AG04450 (cell line): ENCODE results near the gene TLNRD1. TPM values are rescaled to one million over a fixed set of nuclear protein-coding genes. Genes with fewer than 3 reads are reported as not detected.

Experiments
- CTCF ChIA-PET: fragments of 300-600, 350-600 bp; formaldehyde crosslinking; extraction: SDS; loops from one replicate; lab custom pipeline; 2022; ENCODE audit warnings: antibody characterized with exemption, inconsistent platforms; lab: Charles Lee
- POLR2A ChIA-PET: fragments of 350-600 bp; formaldehyde crosslinking; extraction: SDS; loops from one replicate; lab custom pipeline; 2021; ENCODE audit warnings: antibody characterized with exemption, inconsistent platforms; lab: Yijun Ruan, JAX
- DNase-seq: peaks from one replicate; pipeline ENCODE4 v3.0.0-alpha.2; 2011; ENCODE audit warnings: low read depth, low spot score
- H3K27ac ChIP-seq: one replicate; pipeline ENCODE4 v1.5.1; 2012; ENCODE audit warnings: low read depth, low read length, control low read depth
- H3K27me3 ChIP-seq: one replicate; pipeline ENCODE4 v1.6.0; 2012; ENCODE audit warnings: low read length; ENCODE audit not compliant: control insufficient read depth, insufficient read depth
- H3K4me3 ChIP-seq: 2 replicates; pipeline ENCODE4 v1.5.1; 2011; ENCODE audit warnings: mild to moderate bottlenecking, low read depth, low read length, control low read depth
- H3K9me3 ChIP-seq: 2 replicates; pipeline ENCODE4 v1.5.1; 2012; ENCODE audit warnings: low read length; ENCODE audit not compliant: control insufficient read depth, insufficient read depth
- CTCF ChIP-seq: IDR thresholded peaks from 2 replicates; pipeline ENCODE4 v1.5.1; 2011; ENCODE audit warnings: low read depth, low read length, control low read depth, inconsistent platforms
- polyA plus RNA-seq: library from polyadenylated mRNA; depleted of rRNA; stranded (reverse); fragments of >200 nt; gene quantifications from 2 replicates; pipeline ENCODE4 v1.2.3, GENCODE V29; 2011

Gene TLNRD1
- polyA plus RNA-seq, 1 experiment = 3.5 TPM

DNA sequence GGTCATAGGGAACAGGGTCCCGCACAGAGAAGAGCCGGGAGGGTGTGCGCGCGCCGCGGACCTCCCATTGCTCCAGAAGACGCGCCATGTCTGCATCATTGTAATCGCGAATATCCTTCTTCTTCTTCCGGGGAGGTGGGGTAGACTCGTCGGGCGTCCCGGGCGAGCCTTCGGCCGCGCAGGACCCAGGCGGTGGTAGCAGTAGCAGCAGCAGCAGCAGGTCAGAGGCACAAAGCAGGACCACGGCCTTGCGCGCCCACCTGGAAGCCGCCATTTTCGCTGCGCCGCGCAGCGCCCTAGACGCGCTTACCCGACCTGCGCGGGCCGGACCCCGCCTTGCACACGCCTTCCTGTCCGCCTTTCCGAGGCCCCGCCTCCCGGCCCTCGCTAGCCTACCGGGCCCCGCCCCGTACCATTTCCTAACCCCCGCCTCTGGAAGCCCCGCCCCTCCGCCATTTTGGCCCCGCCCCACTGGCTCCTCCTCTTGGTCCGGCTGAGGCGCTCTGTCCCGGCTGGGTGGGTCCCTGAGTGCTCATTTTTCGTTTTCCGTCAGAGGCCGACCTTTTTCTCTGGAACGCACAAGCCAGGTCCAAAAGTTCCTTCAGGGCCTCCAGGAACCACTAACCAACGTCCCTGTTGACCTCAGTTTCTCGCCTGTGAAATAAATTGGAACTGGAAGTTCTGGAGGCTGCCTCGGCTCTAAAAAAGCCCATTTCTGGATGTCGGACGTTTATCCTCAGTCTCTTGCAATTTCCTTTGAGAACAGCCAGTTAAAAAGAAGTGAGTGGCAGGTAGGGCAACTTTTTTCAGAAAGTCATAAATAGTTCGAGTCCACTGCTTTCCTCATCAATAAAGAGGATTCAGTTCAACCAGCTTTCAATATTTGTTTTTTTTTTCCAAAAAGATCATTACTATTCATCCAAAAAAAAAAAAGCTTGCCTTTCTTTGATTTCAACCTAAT, 10.9 kb upstream of the TLNRD1 start, which contains the start of gene MESD:
MESD (minus strand) TSS at position 302 of the 961 bp plus-strand sequence; CDS start at position 274, 28 bp downstream.
- TF ChIP-seq CTCF = no peak
- DNase-seq = peak; percentile 81
- H3K27ac ChIP-seq = peak within 1 kb of the TSS; percentile 59
- POLR2A ChIA-PET = interaction anchor here (1.8 kb wide), 1 partner anchor 11 kb away, joined by 13 read pairs; the partner anchor contains the start of gene TLNRD1
- peak within 1 kb of the TSS; percentile 91 for H3K4me3 ChIP-seq
- H3K9me3 ChIP-seq = no peaks in the 10 kb centered on the region
- no peaks in the 10 kb centered on the region for H3K27me3 ChIP-seq
- CTCF ChIA-PET = interaction anchor here (1.8 kb wide), 1 partner anchor 277 kb away, joined by 13 read pairs; no protein-coding TSS in a partner anchor

GRCh38 chr15:80990955-80991354, 9.8 kb upstream of the TLNRD1 start:
- Histone ChIP-seq H3K27ac (no peak overlapping the region), H3K9me3 (no peaks in the 10 kb centered on the region), H3K4me3 (no peak overlapping the region), H3K27me3 (no peaks in the 10 kb centered on the region)
- DNase-seq = no peak
- no peak for TF ChIP-seq CTCF
- CTCF ChIA-PET = interaction anchor here (0.9 to 1.8 kb wide), 3 partner anchors 116 to 275 kb away, joined by 3 to 13 read pairs (median 3); no protein-coding TSS in a partner anchor
- POLR2A ChIA-PET = interaction anchor here (1.8 kb wide), 1 partner anchor 10 kb away, joined by 13 read pairs; the partner anchor contains the start of gene TLNRD1

- no peak for DNase-seq
- H3K27me3 ChIP-seq = no peaks in the 10 kb centered on the region
- POLR2A ChIA-PET = interaction anchor here (1.8 kb wide), 1 partner anchor 9 kb away, joined by 13 read pairs; the partner anchor contains the start of gene TLNRD1
- H3K4me3 ChIP-seq = no peak overlapping the region
- H3K27ac ChIP-seq = no peak overlapping the region
- no peak for TF ChIP-seq CTCF
- H3K9me3 ChIP-seq = peaks cover 2% of the 10 kb centered on the region
- CTCF ChIA-PET = interaction anchor here (0.9 to 1.8 kb wide), 3 partner anchors 115 to 275 kb away, joined by 3 to 13 read pairs (median 3); no protein-coding TSS in a partner anchor
Measured at GRCh38 chr15:80991421-80991820, 9.3 kb upstream of the TLNRD1 start.

DNA sequence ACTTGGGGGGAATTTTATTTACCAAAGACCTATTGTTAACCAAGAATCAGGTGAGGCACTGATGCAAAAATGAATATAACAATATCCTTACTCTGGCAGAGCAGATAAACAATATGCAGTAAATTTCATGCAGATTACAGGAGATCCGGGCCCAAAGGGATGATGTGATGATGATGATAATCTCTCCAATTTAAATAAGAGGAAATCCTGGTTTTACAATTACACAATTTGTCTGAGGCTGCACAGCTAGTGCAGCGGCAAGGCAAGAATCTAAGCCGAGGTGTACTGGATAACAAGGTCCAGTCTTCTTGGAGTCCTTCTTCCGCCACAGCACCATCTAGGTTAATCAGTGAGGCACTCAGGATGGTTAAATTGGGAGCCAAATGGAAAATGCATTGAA, 8.7 kb upstream of the TLNRD1 start:
- H3K27me3 ChIP-seq = no peaks in the 10 kb centered on the region
- CTCF ChIA-PET = interaction anchor here (1.0 to 1.3 kb wide), 2 partner anchors 115 to 274 kb away, joined by 3 to 8 read pairs; no protein-coding TSS in a partner anchor
- no peak overlapping the region for H3K27ac ChIP-seq
- POLR2A ChIA-PET = interaction anchor here (1.8 kb wide), 1 partner anchor 8 kb away, joined by 13 read pairs; the partner anchor contains the start of gene TLNRD1
- no peak for DNase-seq
- H3K9me3 ChIP-seq = peaks cover 7% of the 10 kb centered on the region
- H3K4me3 ChIP-seq = no peak overlapping the region
- no peak for TF ChIP-seq CTCF
